ENCODE results near the gene DRICH1.
"Not testable (repeated sequence)": the region's sequence is repeated elsewhere in the genome, so short reads cannot be mapped to it uniquely, and the experiment has no call there.

DNA sequence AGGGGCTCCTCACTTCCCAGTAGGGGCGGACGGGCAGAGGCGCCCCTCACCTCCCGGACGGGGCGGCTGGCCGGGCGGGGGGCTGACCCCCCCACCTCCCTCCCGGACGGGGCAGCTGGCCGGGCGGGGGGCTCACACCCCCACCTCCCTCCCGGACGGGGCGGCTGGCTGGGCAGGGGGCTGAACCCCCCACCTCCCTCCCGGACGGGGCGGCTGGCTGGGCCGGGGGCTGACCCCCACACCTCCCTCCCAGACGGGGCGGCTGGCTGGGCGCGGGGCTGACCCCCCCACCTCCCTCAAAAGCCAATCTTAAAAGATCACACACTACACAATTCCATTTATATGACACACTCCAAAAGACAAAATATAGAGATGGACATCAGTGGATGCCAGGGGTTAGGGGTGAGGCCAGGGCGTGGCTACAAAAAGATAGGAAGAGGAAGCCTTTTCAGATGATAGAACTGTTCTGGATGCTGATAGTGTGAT lies 71.1 kb downstream of the DRICH1 start:
- TF ChIP-seq, protein P1, sequence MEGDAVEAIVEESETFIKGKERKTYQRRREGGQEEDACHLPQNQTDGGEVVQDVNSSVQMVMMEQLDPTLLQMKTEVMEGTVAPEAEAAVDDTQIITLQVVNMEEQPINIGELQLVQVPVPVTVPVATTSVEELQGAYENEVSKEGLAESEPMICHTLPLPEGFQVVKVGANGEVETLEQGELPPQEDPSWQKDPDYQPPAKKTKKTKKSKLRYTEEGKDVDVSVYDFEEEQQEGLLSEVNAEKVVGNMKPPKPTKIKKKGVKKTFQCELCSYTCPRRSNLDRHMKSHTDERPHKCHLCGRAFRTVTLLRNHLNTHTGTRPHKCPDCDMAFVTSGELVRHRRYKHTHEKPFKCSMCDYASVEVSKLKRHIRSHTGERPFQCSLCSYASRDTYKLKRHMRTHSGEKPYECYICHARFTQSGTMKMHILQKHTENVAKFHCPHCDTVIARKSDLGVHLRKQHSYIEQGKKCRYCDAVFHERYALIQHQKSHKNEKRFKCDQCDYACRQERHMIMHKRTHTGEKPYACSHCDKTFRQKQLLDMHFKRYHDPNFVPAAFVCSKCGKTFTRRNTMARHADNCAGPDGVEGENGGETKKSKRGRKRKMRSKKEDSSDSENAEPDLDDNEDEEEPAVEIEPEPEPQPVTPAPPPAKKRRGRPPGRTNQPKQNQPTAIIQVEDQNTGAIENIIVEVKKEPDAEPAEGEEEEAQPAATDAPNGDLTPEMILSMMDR (IDR thresholded peaks at IDR 0.05; ENCODE audit: insufficient read depth, low read length, poor library complexity, severe bottlenecking) = not testable (repeated sequence)
- TF ChIP-seq EZH2phosphoT487 (conservative IDR thresholded peaks at IDR 0.05; ENCODE audit: low read length) = not testable (repeated sequence)
